Nephron progenitor cell (in vitro differentiated cells): ENCODE data around the gene NPC1.

ENCODE experiments used
- DNase-seq: peaks from one replicate; pipeline ENCODE4 v3.0.0; 2021
- H3K27ac Mint-ChIP-seq: 2 replicates; pipeline ENCODE4 v1.8.0; 2021; ENCODE audit warnings: mild to moderate bottlenecking, moderate library complexity, mixed read lengths
- H3K27me3 Mint-ChIP-seq: 2 replicates; pipeline ENCODE4 v1.8.0; 2021; ENCODE audit warnings: mild to moderate bottlenecking, low read depth, mixed read lengths; ENCODE audit not compliant: poor library complexity
- H3K36me3 Mint-ChIP-seq: 2 replicates; pipeline ENCODE4 v1.8.0; 2021; ENCODE audit warnings: low read depth, mixed read lengths
- H3K4me1 Mint-ChIP-seq: 2 replicates; pipeline ENCODE4 v1.8.0; 2021; ENCODE audit warnings: mixed read lengths
- H3K4me3 Mint-ChIP-seq: 2 replicates; pipeline ENCODE4 v1.8.0; 2021; ENCODE audit warnings: mild to moderate bottlenecking, moderate library complexity, mixed read lengths
- H3K9me3 Mint-ChIP-seq: 2 replicates; pipeline ENCODE4 v1.8.0; 2021; ENCODE audit warnings: mild to moderate bottlenecking, moderate library complexity, mixed read lengths
- TF ChIP-seq, protein P1 (sequence below): fragments of 200-600 bp; sonication (generic); IDR thresholded peaks from 2 replicates; pipeline ENCODE4 v1.5.0; 2021; ENCODE audit warnings: antibody characterized with exemption

NPC1 gene

GRCh38 chr18:23545247-23545789 lies 41.0 kb downstream of the NPC1 start:
- Mint-ChIP-seq H3K4me3 (no peak overlapping the region), H3K27me3 (peaks cover 3% of the 10 kb centered on the region), H3K36me3 (peaks cover 49% of the 10 kb centered on the region), H3K27ac (no peak overlapping the region), H3K9me3 (no peaks in the 10 kb centered on the region), H3K4me1 (no peaks in the 10 kb centered on the region)
- TF ChIP-seq, protein P1, sequence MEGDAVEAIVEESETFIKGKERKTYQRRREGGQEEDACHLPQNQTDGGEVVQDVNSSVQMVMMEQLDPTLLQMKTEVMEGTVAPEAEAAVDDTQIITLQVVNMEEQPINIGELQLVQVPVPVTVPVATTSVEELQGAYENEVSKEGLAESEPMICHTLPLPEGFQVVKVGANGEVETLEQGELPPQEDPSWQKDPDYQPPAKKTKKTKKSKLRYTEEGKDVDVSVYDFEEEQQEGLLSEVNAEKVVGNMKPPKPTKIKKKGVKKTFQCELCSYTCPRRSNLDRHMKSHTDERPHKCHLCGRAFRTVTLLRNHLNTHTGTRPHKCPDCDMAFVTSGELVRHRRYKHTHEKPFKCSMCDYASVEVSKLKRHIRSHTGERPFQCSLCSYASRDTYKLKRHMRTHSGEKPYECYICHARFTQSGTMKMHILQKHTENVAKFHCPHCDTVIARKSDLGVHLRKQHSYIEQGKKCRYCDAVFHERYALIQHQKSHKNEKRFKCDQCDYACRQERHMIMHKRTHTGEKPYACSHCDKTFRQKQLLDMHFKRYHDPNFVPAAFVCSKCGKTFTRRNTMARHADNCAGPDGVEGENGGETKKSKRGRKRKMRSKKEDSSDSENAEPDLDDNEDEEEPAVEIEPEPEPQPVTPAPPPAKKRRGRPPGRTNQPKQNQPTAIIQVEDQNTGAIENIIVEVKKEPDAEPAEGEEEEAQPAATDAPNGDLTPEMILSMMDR = no peak
- DNase-seq = no peak

GRCh38 chr18:23542461-23542860 lies 43.8 kb downstream of the NPC1 start:
- Mint-ChIP-seq H3K36me3 (peaks cover 56% of the 10 kb centered on the region), H3K4me1 (no peaks in the 10 kb centered on the region), H3K27me3 (peaks cover 3% of the 10 kb centered on the region), H3K9me3 (no peaks in the 10 kb centered on the region), H3K4me3 (no peak overlapping the region), H3K27ac (no peak overlapping the region)
- TF ChIP-seq, protein P1 = no peak
- DNase-seq = no peak

GRCh38 chr18:23541349-23542093 lies 44.8 kb downstream of the NPC1 start:
- H3K27ac Mint-ChIP-seq = no peak overlapping the region

GRCh38 chr18:23540867-23541266 lies 45.4 kb downstream of the NPC1 start:
- TF ChIP-seq, protein P1 = no peak
- H3K27me3 Mint-ChIP-seq = no peaks in the 10 kb centered on the region
- no peak overlapping the region for H3K4me3 Mint-ChIP-seq
- no peaks in the 10 kb centered on the region for H3K9me3 Mint-ChIP-seq
- H3K36me3 Mint-ChIP-seq = peaks cover 58% of the 10 kb centered on the region
- no peak for DNase-seq
- H3K4me1 Mint-ChIP-seq = no peaks in the 10 kb centered on the region
- no peak overlapping the region for H3K27ac Mint-ChIP-seq

More at GRCh38 chr18:23541349-23542093, 44.8 kb downstream of the NPC1 start:
- no peaks in the 10 kb centered on the region for H3K4me1 Mint-ChIP-seq
- no peak overlapping the region for H3K4me3 Mint-ChIP-seq
- no peaks in the 10 kb centered on the region for H3K9me3 Mint-ChIP-seq
- H3K36me3 Mint-ChIP-seq = peaks cover 54% of the 10 kb centered on the region
- TF ChIP-seq, protein P1 = no peak
- DNase-seq = no peak
- peaks cover under 1% of the 10 kb centered on the region for H3K27me3 Mint-ChIP-seq

- no peak overlapping the region for H3K27ac Mint-ChIP-seq
- H3K9me3 Mint-ChIP-seq = no peaks in the 10 kb centered on the region
- TF ChIP-seq, protein P1 = no peak
- no peak overlapping the region for H3K4me3 Mint-ChIP-seq
- peaks cover 65% of the 10 kb centered on the region for H3K36me3 Mint-ChIP-seq
- no peaks in the 10 kb centered on the region for H3K4me1 Mint-ChIP-seq
- no peaks in the 10 kb centered on the region for H3K27me3 Mint-ChIP-seq
- DNase-seq = no peak
Observed at GRCh38 chr18:23539911-23540525, 46.3 kb downstream of the NPC1 start.
